GM12875 (cell line): Measurements from ENCODE around the gene SCYL1.

Source experiments
- H3K4me3 ChIP-seq: one replicate; pipeline ENCODE4 v1.5.1; 2011; ENCODE audit warnings: low read depth, low read length, control low read depth
- CTCF ChIP-seq: IDR thresholded peaks from 2 replicates; pipeline ENCODE4 v1.5.1; 2011; ENCODE audit warnings: low read depth, mild to moderate bottlenecking, control low read depth, inconsistent platforms, low read length, moderate library complexity, borderline replicate concordance; ENCODE audit not compliant: insufficient read depth

The SCYL1 gene

GRCh38 chr11:65489706-65490320 lies 35.1 kb upstream of the SCYL1 start:
- no peak overlapping the region for H3K4me3 ChIP-seq
- TF ChIP-seq CTCF, result no peak

GRCh38 chr11:65491163-65491465 lies 33.8 kb upstream of the SCYL1 start:
- no peak for TF ChIP-seq CTCF
- H3K4me3 ChIP-seq, result no peak overlapping the region

- H3K4me3 ChIP-seq, result no peak overlapping the region
- TF ChIP-seq CTCF, result no peak
Measured at GRCh38 chr11:65491614-65492386, 33.1 kb upstream of the SCYL1 start.

- no peak overlapping the region for H3K4me3 ChIP-seq
- TF ChIP-seq CTCF, result no peak
Measured at GRCh38 chr11:65492387-65492636, 32.6 kb upstream of the SCYL1 start.

GRCh38 chr11:65492637-65493366 lies 32.1 kb upstream of the SCYL1 start:
- TF ChIP-seq CTCF, result no peak

GRCh38 chr11:65493367-65494176 lies 31.3 kb upstream of the SCYL1 start:
- no peak for TF ChIP-seq CTCF
- peak overlapping the region; percentile 0 for H3K4me3 ChIP-seq

More at GRCh38 chr11:65492637-65493366, 32.1 kb upstream of the SCYL1 start:
- H3K4me3 ChIP-seq, result no peak overlapping the region
